Lower leg skin (tissue), 4 donors: ENCODE results near the gene INF2. TPM values are rescaled to one million over a fixed set of nuclear protein-coding genes. Genes with fewer than 3 reads are reported as not detected.

Experiments
- DNase-seq, 2 donors: peaks; one replicate each; pipeline ENCODE4 v3.0.0-alpha.2; 2019; ENCODE audit warnings: low spot score in 2 of 2
- H3K4me3 ChIP-seq: fragments of 200-600 bp; sonication (generic); 2 replicates; pipeline ENCODE4 v1.5.1; 2017; ENCODE audit warnings: mild to moderate bottlenecking, low read depth; ENCODE audit not compliant: poor library complexity, severe bottlenecking
- CTCF ChIP-seq, 3 donors: fragments of 450-650 bp; IDR thresholded peaks; one replicate each; pipeline ENCODE4 v1.5.1; 2016; ENCODE audit warnings: antibody characterized with exemption in 3 of 3, mild to moderate bottlenecking in 3 of 3, moderate library complexity in 2 of 3
- POLR2A ChIP-seq, 2 donors: fragments of 450-650 bp; IDR thresholded peaks; one replicate each; pipeline ENCODE4 v1.6.1; 2016 to 2017; ENCODE audit warnings: antibody characterized with exemption in 2 of 2, mild to moderate bottlenecking in 1 of 2, moderate library complexity in 1 of 2
- WGBS, 2 donors: methylation state at CpG; one replicate each; pipeline ENCODE4 v1.1.5; 2018; 5-methylcytosine and 5-hydroxymethylcytosine counted together
- intact Hi-C: fragments of 100-400 bp; cut with DNase I; formaldehyde crosslinking; loops from one replicate; pipeline ENCODE4 v1.15.0; 2023; ENCODE audit warnings: low total_unique reads
- total RNA-seq, 4 donors: library from RNA; depleted of rRNA; stranded (reverse); fragments of >200 nt; gene quantifications; one replicate each; pipeline ENCODE4 v1.1.0, GENCODE V29; 2016

INF2 gene
- total RNA-seq, 4 donors from 2014 or later = 63.8 to 121 (median 83.9) TPM

- TF ChIP-seq POLR2A (IDR thresholded peaks at IDR 0.05) (no peak), CTCF (IDR thresholded peaks at IDR 0.05) (no peak)
- no peak overlapping the region for H3K4me3 ChIP-seq
- no peak for DNase-seq
- WGBS, 2 donors = 85 to 88% methylated on average over 28 of the region's 28 CpGs
- intact Hi-C loops = no loop called here
These were observed 54.3 kb downstream of the INF2 start for GRCh38 chr14:104743461-104744380.

GRCh38 chr14:104744484-104744883 lies 55.1 kb downstream of the INF2 start:
- no peak for DNase-seq
- TF ChIP-seq POLR2A (IDR thresholded peaks at IDR 0.05) = no peak
- TF ChIP-seq CTCF (IDR thresholded peaks at IDR 0.05) = no peak
- no peak overlapping the region for H3K4me3 ChIP-seq
- intact Hi-C loops = no loop called here
- 94 to 95% methylated on average over 10 of the region's 10 CpGs for WGBS, 2 donors

GRCh38 chr14:104745431-104745830 lies 56.0 kb downstream of the INF2 start:
- DNase-seq = no peak
- WGBS, 2 donors = 94 to 95% methylated on average over 7 to 9 of the region's 9 CpGs

GRCh38 chr14:104746071-104746545 lies 56.7 kb downstream of the INF2 start:
- no peak overlapping the region for H3K4me3 ChIP-seq
- 62 to 76% methylated on average over 7 to 13 of the region's 13 CpGs for WGBS, 2 donors
- intact Hi-C loops = no loop called here
- TF ChIP-seq CTCF (IDR thresholded peaks at IDR 0.05) (no peak), POLR2A (IDR thresholded peaks at IDR 0.05) (no peak)
- DNase-seq = no peak

More at GRCh38 chr14:104745431-104745830, 56.0 kb downstream of the INF2 start:
- no peak for TF ChIP-seq CTCF (IDR thresholded peaks at IDR 0.05)
- no peak for TF ChIP-seq POLR2A (IDR thresholded peaks at IDR 0.05)
- H3K4me3 ChIP-seq = no peak overlapping the region
- intact Hi-C loops = no loop called here

GRCh38 chr14:104746934-104747481 lies 57.6 kb downstream of the INF2 start:
- TF ChIP-seq POLR2A (IDR thresholded peaks at IDR 0.05) (no peak), CTCF (IDR thresholded peaks at IDR 0.05) (no peak)
- intact Hi-C loops = no loop called here
- no peak overlapping the region for H3K4me3 ChIP-seq
- WGBS, 2 donors = 54 to 57% methylated on average over 7 of the region's 7 CpGs
- DNase-seq = no peak
